ENCODE measurements around the gene NSUN2.
"Not testable (repeated sequence)": the region's sequence is repeated elsewhere in the genome, so short reads cannot be mapped to it uniquely, and the experiment has no call there.

Gene NSUN2

GRCh38 chr5:6632888-6633468, at the start of gene NSUN2, which contains the start of gene SRD5A1:
Gene NSUN2, minus strand, starts transcription at chr5:6633044. Its CDS starts 65 bp downstream, at chr5:6632979.
Gene SRD5A1, plus strand, starts transcription at chr5:6633440. Its CDS starts 137 bp downstream, at chr5:6633577.
- DNase-seq, result peak; percentile 99

- no peak for DNase-seq
These were observed 49.4 kb upstream of the NSUN2 start for GRCh38 chr5:6682239-6682638.

GRCh38 chr5:6681682-6682081, 48.8 kb upstream of the NSUN2 start:
- no peak for DNase-seq

GRCh38 chr5:6680922-6681321, 48.1 kb upstream of the NSUN2 start:
- DNase-seq, result no peak

- DNase-seq, result no peak
These were observed 45.5 kb upstream of the NSUN2 start for GRCh38 chr5:6678385-6678784.

GRCh38 chr5:6676702-6677101, 43.9 kb upstream of the NSUN2 start:
- no peak for DNase-seq

- DNase-seq, result no peak
These were observed 43.1 kb upstream of the NSUN2 start for GRCh38 chr5:6675784-6676491.

GRCh38 chr5:6674886-6675285, 42.0 kb upstream of the NSUN2 start:
- DNase-seq, result no peak

GRCh38 chr5:6674421-6674820, 41.6 kb upstream of the NSUN2 start:
- no peak for DNase-seq

GRCh38 chr5:6673963-6674362, 41.1 kb upstream of the NSUN2 start:
- no peak for DNase-seq

- no peak for DNase-seq
These were observed 40.2 kb upstream of the NSUN2 start for GRCh38 chr5:6673031-6673430.

- DNase-seq, result not testable (repeated sequence)
These were observed 35.9 kb upstream of the NSUN2 start for GRCh38 chr5:6668717-6669116.

- no peak for DNase-seq
These were observed 34.8 kb upstream of the NSUN2 start for GRCh38 chr5:6667648-6668047.

GRCh38 chr5:6666762-6667161, 33.9 kb upstream of the NSUN2 start:
- DNase-seq, result no peak

- no peak for DNase-seq
These were observed 27.8 kb upstream of the NSUN2 start for GRCh38 chr5:6660688-6661087.

- no peak for DNase-seq
These were observed 27.3 kb upstream of the NSUN2 start for GRCh38 chr5:6659941-6660684.

- DNase-seq, result no peak
These were observed 23.8 kb upstream of the NSUN2 start for GRCh38 chr5:6656680-6657079.

GRCh38 chr5:6655432-6655831, 22.6 kb upstream of the NSUN2 start:
- no peak for DNase-seq

- DNase-seq, result no peak
These were observed 19.2 kb upstream of the NSUN2 start for GRCh38 chr5:6652025-6652424.

- DNase-seq, result no peak
These were observed 16.8 kb upstream of the NSUN2 start for GRCh38 chr5:6649681-6650080.

GRCh38 chr5:6649186-6649585, 16.3 kb upstream of the NSUN2 start:
- DNase-seq, result no peak

GRCh38 chr5:6645571-6646362, 12.9 kb upstream of the NSUN2 start:
- DNase-seq, result not testable (repeated sequence)

GRCh38 chr5:6644794-6645241, 12.0 kb upstream of the NSUN2 start:
- DNase-seq, result no peak

Data from retina (tissue), 1 donor.